Activated T-cell treated with anti-CD3 and anti-CD28 coated beads, Interleukin-2, amount 50 U/mL, for 24 hours (primary cell): Measurements from ENCODE around the gene HHIPL1.

Experiments
- DNase-seq: peaks from one replicate; pipeline ENCODE4 v3.0.0-alpha.2; 2020
- H3K27ac Mint-ChIP-seq: 2 replicates; pipeline ENCODE4 v1.8.0; 2020; ENCODE audit warnings: mild to moderate bottlenecking, mixed read lengths
- H3K27me3 Mint-ChIP-seq: 2 replicates; pipeline ENCODE4 v1.8.0; 2020; ENCODE audit warnings: mixed read lengths
- H3K36me3 Mint-ChIP-seq: 2 replicates; pipeline ENCODE4 v1.8.0; 2020; ENCODE audit warnings: low read depth, mixed read lengths
- H3K4me1 Mint-ChIP-seq: 2 replicates; pipeline ENCODE4 v1.8.0; 2020; ENCODE audit warnings: low read depth, mixed read lengths
- H3K4me3 Mint-ChIP-seq: 2 replicates; pipeline ENCODE4 v1.8.0; 2020; ENCODE audit warnings: mild to moderate bottlenecking, moderate library complexity, mixed read lengths
- H3K9me3 Mint-ChIP-seq: 2 replicates; pipeline ENCODE4 v1.8.0; 2020; ENCODE audit warnings: mixed read lengths

The HHIPL1 gene

GRCh38 chr14:99688210-99688581, 43.3 kb downstream of the HHIPL1 start:
- Mint-ChIP-seq H3K9me3 (no peaks in the 10 kb centered on the region), H3K4me3 (no peak overlapping the region), H3K36me3 (peaks cover 3% of the 10 kb centered on the region), H3K27ac (no peak overlapping the region), H3K27me3 (peaks cover 53% of the 10 kb centered on the region), H3K4me1 (peaks cover 13% of the 10 kb centered on the region)
- no peak for DNase-seq

- no peak for DNase-seq
- Mint-ChIP-seq H3K4me3 (no peak overlapping the region), H3K27ac (no peak overlapping the region), H3K9me3 (no peaks in the 10 kb centered on the region), H3K36me3 (peaks cover 2% of the 10 kb centered on the region), H3K27me3 (peaks cover 53% of the 10 kb centered on the region), H3K4me1 (peaks cover 13% of the 10 kb centered on the region)
Measured at GRCh38 chr14:99688629-99689028, 43.7 kb downstream of the HHIPL1 start.

GRCh38 chr14:99689266-99690236, 44.6 kb downstream of the HHIPL1 start:
- H3K27ac Mint-ChIP-seq = no peak overlapping the region
- no peak overlapping the region for H3K4me3 Mint-ChIP-seq
- H3K36me3 Mint-ChIP-seq = no peaks in the 10 kb centered on the region
- H3K27me3 Mint-ChIP-seq = peaks cover 53% of the 10 kb centered on the region
- H3K4me1 Mint-ChIP-seq = peaks cover 13% of the 10 kb centered on the region
- H3K9me3 Mint-ChIP-seq = no peaks in the 10 kb centered on the region
- DNase-seq = no peak

GRCh38 chr14:99690636-99691035, 45.7 kb downstream of the HHIPL1 start:
- Mint-ChIP-seq H3K27ac (no peak overlapping the region), H3K27me3 (peaks cover 49% of the 10 kb centered on the region), H3K4me1 (peaks cover 11% of the 10 kb centered on the region)

GRCh38 chr14:99691111-99691885, 46.4 kb downstream of the HHIPL1 start:
- Mint-ChIP-seq H3K27ac (no peak overlapping the region), H3K4me3 (no peak overlapping the region), H3K27me3 (peaks cover 44% of the 10 kb centered on the region), H3K36me3 (no peaks in the 10 kb centered on the region), H3K9me3 (no peaks in the 10 kb centered on the region), H3K4me1 (peaks cover 11% of the 10 kb centered on the region)
- DNase-seq = no peak

More at GRCh38 chr14:99690636-99691035, 45.7 kb downstream of the HHIPL1 start:
- no peaks in the 10 kb centered on the region for H3K9me3 Mint-ChIP-seq
- H3K4me3 Mint-ChIP-seq = no peak overlapping the region
- H3K36me3 Mint-ChIP-seq = no peaks in the 10 kb centered on the region
- no peak for DNase-seq

GRCh38 chr14:99693918-99694317, 49.0 kb downstream of the HHIPL1 start:
- Mint-ChIP-seq H3K4me1 (peaks cover under 1% of the 10 kb centered on the region), H3K9me3 (no peaks in the 10 kb centered on the region), H3K36me3 (no peaks in the 10 kb centered on the region), H3K27me3 (peaks cover 32% of the 10 kb centered on the region), H3K27ac (no peak overlapping the region), H3K4me3 (no peak overlapping the region)
- no peak for DNase-seq

- Mint-ChIP-seq H3K27ac (no peak overlapping the region), H3K36me3 (no peaks in the 10 kb centered on the region), H3K9me3 (peaks cover under 1% of the 10 kb centered on the region), H3K4me3 (no peak overlapping the region), H3K4me1 (no peaks in the 10 kb centered on the region), H3K27me3 (peaks cover 5% of the 10 kb centered on the region)
- no peak for DNase-seq
Measured at GRCh38 chr14:99696929-99697328, 52.0 kb downstream of the HHIPL1 start.

GRCh38 chr14:99698236-99698635, 53.3 kb downstream of the HHIPL1 start:
- Mint-ChIP-seq H3K27me3 (peaks cover 6% of the 10 kb centered on the region), H3K4me1 (no peaks in the 10 kb centered on the region), H3K9me3 (peaks cover 9% of the 10 kb centered on the region), H3K27ac (no peak overlapping the region), H3K4me3 (no peak overlapping the region), H3K36me3 (no peaks in the 10 kb centered on the region)
- DNase-seq = no peak

GRCh38 chr14:99698642-99699041, 53.7 kb downstream of the HHIPL1 start:
- H3K36me3 Mint-ChIP-seq = no peaks in the 10 kb centered on the region
- H3K9me3 Mint-ChIP-seq = peaks cover 13% of the 10 kb centered on the region
- no peak overlapping the region for H3K4me3 Mint-ChIP-seq
- H3K27me3 Mint-ChIP-seq = peaks cover 10% of the 10 kb centered on the region
- H3K4me1 Mint-ChIP-seq = no peaks in the 10 kb centered on the region
- no peak overlapping the region for H3K27ac Mint-ChIP-seq
- DNase-seq = no peak

GRCh38 chr14:99699085-99699760, 54.3 kb downstream of the HHIPL1 start:
- Mint-ChIP-seq H3K27ac (no peak overlapping the region), H3K27me3 (peaks cover 10% of the 10 kb centered on the region), H3K9me3 (peaks cover 18% of the 10 kb centered on the region), H3K36me3 (no peaks in the 10 kb centered on the region), H3K4me1 (no peaks in the 10 kb centered on the region), H3K4me3 (no peak overlapping the region)
- DNase-seq = no peak

- H3K36me3 Mint-ChIP-seq = no peaks in the 10 kb centered on the region
- no peak for DNase-seq
- H3K4me1 Mint-ChIP-seq = no peaks in the 10 kb centered on the region
- no peak overlapping the region for H3K27ac Mint-ChIP-seq
- H3K9me3 Mint-ChIP-seq = peaks cover 23% of the 10 kb centered on the region
- no peak overlapping the region for H3K4me3 Mint-ChIP-seq
- peaks cover 13% of the 10 kb centered on the region for H3K27me3 Mint-ChIP-seq
Measured at GRCh38 chr14:99699861-99700260, 54.9 kb downstream of the HHIPL1 start.

GRCh38 chr14:99700379-99700778, 55.5 kb downstream of the HHIPL1 start:
- H3K27ac Mint-ChIP-seq = no peak overlapping the region
- peaks cover 23% of the 10 kb centered on the region for H3K9me3 Mint-ChIP-seq
- DNase-seq = no peak
- H3K4me3 Mint-ChIP-seq = no peak overlapping the region
- peaks cover 13% of the 10 kb centered on the region for H3K27me3 Mint-ChIP-seq
- H3K36me3 Mint-ChIP-seq = no peaks in the 10 kb centered on the region
- H3K4me1 Mint-ChIP-seq = no peaks in the 10 kb centered on the region

- peaks cover 17% of the 10 kb centered on the region for H3K27me3 Mint-ChIP-seq
- H3K9me3 Mint-ChIP-seq = peaks cover 23% of the 10 kb centered on the region
- H3K27ac Mint-ChIP-seq = no peak overlapping the region
- no peak for DNase-seq
- no peak overlapping the region for H3K4me3 Mint-ChIP-seq
- H3K36me3 Mint-ChIP-seq = no peaks in the 10 kb centered on the region
- no peaks in the 10 kb centered on the region for H3K4me1 Mint-ChIP-seq
Measured at GRCh38 chr14:99701260-99701659, 56.3 kb downstream of the HHIPL1 start.

- DNase-seq = no peak
- Mint-ChIP-seq H3K9me3 (peaks cover 23% of the 10 kb centered on the region), H3K36me3 (no peaks in the 10 kb centered on the region), H3K27me3 (peaks cover 21% of the 10 kb centered on the region), H3K4me1 (no peaks in the 10 kb centered on the region), H3K4me3 (no peak overlapping the region), H3K27ac (no peak overlapping the region)
Measured at GRCh38 chr14:99702115-99702514, 57.2 kb downstream of the HHIPL1 start.
